Stimulated activated CD8-positive, alpha-beta memory T cell treated with anti-CD3 and anti-CD28 coated beads, Interleukin-15, amount 100 ng/mL, for 48 hours (primary cell): ENCODE data around the gene LMO1.

Experiments used
- DNase-seq, 2 donors: peaks; one replicate each; pipeline ENCODE4 v3.0.0-alpha.2; 2020; ENCODE audit warnings: low read depth in 2 of 2

LMO1 gene

GRCh38 chr11:8205566-8205965 lies 58.1 kb downstream of the LMO1 start:
- no peak for DNase-seq

GRCh38 chr11:8204596-8204995 lies 59.1 kb downstream of the LMO1 start:
- no peak for DNase-seq

DNA sequence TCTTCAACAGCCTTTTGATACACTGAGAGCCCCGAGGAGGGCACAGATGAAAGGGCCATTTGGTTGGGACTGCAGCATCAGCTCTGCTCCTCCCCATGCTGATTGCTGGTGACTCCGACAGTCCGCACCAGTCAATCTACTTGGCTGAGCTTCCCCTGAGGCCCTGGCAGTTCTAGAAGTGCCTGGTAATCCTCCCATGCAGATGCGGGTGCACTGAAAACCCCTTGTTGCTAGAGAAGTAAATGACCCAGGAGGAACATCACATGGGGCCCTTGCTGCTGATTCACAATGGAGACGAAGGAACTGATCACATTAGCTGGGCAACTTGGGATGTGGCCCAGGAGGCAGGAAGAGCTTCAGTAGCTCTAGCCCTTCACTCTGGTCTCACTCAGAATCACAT lies 59.7 kb downstream of the LMO1 start:
- no peak for DNase-seq

GRCh38 chr11:8203414-8203715 lies 60.3 kb downstream of the LMO1 start:
- DNase-seq: no peak

DNA sequence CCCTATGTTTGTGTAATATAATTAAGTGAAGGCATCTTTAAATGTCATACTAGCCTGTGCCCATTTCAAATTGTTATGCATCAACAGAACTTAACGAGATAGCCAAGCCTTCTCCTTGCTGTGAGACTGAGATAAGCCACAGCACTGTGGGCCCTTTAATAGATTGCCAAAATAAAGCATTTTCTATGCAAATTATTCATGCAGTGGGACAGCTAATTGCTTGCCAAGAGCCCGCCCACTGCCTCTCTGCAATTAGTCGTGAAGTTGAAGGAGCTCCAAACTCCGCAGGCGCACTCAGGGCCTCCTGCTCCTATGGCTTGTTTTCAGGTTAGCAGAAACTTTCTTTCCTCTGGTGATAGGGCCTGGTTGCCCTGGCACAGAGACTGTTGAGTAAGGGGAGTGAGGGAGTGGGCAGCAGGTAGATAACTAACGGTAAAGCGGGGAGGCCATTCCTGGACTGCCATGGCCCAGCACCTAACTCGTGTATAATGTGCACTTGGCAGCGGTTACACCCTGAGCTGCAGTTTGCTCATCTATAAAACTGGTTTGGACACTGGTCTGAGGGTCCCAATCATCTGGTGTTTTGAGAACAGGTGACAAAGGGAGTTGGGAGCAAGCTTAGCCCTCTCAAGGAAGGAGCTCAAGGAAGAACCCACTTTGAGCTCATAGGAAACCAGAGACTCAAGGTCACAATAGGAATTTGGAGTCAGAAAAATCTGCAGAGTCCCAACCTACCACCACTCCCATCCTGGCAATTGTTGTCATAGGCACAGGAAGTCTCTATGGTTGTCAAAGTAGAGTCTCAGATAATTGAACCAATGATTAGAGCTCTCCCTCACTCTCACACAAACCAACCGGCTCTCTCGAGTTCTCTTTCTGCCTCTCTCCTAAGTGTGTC lies 60.9 kb downstream of the LMO1 start:
- no peak for DNase-seq

- no peak for DNase-seq
Measured at GRCh38 chr11:8201644-8202365, 61.9 kb downstream of the LMO1 start.

- no peak for DNase-seq
Measured at GRCh38 chr11:8199676-8200075, 64.0 kb downstream of the LMO1 start.

DNA sequence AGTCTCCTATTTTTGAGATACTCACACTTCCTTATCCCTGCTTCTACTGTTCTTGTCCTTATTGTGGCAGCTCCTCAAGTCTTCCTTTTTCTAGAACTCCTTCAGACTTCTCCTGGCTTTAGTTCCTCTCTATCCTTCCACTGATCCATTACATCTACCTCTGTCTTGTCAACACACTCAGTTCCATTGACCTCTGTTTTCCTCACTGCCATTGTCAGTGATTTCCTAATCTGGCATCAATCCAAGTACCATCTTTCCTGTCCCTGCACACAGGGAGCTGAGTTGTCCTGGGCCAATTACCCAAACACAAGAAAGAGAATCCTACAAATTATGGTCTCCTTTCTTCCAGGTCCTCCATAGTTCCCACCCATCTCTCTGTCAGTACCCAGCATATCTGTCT lies 66.9 kb downstream of the LMO1 start:
- DNase-seq: no peak

DNA sequence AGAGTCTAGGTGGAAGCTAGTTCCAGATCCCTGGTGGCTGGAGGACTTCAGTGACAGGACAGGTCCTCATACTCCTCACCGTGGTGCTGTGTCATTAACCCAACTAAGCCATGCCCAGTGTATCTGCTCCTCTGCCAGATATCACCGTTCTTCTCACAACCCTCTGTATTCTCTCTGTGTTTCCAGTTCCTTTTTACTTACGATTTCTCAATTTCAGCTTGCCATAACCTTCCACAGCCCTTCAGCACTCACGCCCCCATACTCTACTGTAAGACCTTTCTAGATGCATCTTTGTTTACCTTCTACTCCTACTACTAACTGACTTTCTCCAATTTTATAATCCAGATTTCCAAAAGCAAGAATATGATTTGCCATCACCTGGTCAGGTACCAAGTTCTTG lies 68.7 kb downstream of the LMO1 start:
- DNase-seq: no peak

- no peak for DNase-seq
Measured at GRCh38 chr11:8192896-8193209, 70.8 kb downstream of the LMO1 start.

- no peak for DNase-seq
Measured at GRCh38 chr11:8192016-8192895, 71.4 kb downstream of the LMO1 start.

GRCh38 chr11:8190431-8190830 lies 73.2 kb downstream of the LMO1 start:
- no peak for DNase-seq

DNA sequence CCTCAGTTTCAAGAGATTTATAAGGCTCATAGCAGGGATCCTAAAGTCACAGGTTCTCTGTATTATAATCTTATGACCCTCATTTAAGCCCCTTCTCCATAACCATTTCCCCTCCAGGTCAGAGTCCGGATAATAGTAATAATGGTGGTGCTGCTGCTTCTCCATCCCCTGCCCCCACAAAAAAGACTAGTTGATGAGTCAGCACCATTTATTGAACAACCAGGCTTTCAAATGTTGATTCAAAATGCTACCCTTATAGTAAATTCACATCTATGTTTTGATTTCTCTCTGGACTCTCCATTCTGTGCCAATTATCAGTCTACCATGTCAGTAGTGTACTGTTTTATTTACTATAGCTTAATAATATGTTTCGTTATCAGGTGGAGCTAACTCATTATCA lies 77.2 kb downstream of the LMO1 start:
- DNase-seq: no peak

GRCh38 chr11:8183111-8183510 lies 80.6 kb downstream of the LMO1 start:
- no peak for DNase-seq

GRCh38 chr11:8180469-8180868 lies 83.2 kb downstream of the LMO1 start:
- no peak for DNase-seq

- no peak for DNase-seq
Measured at GRCh38 chr11:8178297-8178696, 85.4 kb downstream of the LMO1 start.

DNA sequence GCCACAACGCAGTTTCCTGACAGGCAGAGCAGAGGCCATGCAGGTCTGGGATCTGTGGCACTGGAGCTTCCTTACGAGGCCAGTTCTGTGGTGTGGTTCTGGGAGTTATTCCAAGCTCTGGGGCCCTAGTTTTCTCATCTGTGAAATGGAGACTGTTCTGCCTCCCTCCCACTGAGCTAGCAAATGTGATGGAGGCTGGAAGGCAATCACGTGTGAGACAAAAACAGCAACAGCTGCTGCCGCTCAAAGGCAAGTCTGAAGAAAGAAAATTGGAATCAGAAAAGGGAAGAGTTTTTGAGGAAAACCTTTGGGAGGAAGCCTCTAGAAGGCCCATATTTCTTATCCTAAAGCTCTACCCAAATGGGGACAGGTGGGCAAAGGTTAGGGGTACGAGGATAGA lies 86.5 kb downstream of the LMO1 start:
- no peak for DNase-seq
